Esophagus muscularis mucosa (tissue), 4 donors: ENCODE measurements around the gene TTC39B. TPM values are rescaled to one million over a fixed set of nuclear protein-coding genes. Genes with fewer than 3 reads are reported as not detected.

ENCODE experiments used
- DNase-seq: peaks from one replicate; pipeline ENCODE4 v3.0.0-alpha.2; 2017; ENCODE audit errors: extremely low spot score
- H3K27ac ChIP-seq, 4 donors: fragments of 200-600 bp; sonication (generic); replicated peaks in 1 of 4; 1 replicate in 3 of 4; 2 replicates in 1 of 4; pipeline ENCODE4 v1.5.1; 2016 to 2019; ENCODE audit warnings: mild to moderate bottlenecking in 1 of 4
- H3K27me3 ChIP-seq, 4 donors: fragments of 200-600 bp; sonication (generic); one replicate each; pipeline versions ENCODE4 v1.5.1 to v1.6.0; 2016 to 2019
- H3K36me3 ChIP-seq, 4 donors: fragments of 200-600 bp; sonication (generic); one replicate each; pipeline ENCODE4 v1.5.1; 2016 to 2019
- H3K4me1 ChIP-seq, 4 donors: fragments of 200-600 bp; sonication (generic); one replicate each; pipeline ENCODE4 v1.5.1; 2016 to 2019
- H3K4me3 ChIP-seq, 4 donors: fragments of 200-600 bp; sonication (generic); 1 replicate in 2 of 4; 2 replicates in 2 of 4; pipeline ENCODE4 v1.5.1; 2016 to 2019; ENCODE audit warnings: mild to moderate bottlenecking in 4 of 4, moderate library complexity in 1 of 4
- H3K9me3 ChIP-seq, 4 donors: fragments of 200-600 bp; sonication (generic); 1 replicate in 3 of 4; 2 replicates in 1 of 4; pipeline ENCODE4 v1.5.1; 2016 to 2019
- EP300 ChIP-seq: sonication (generic); formaldehyde crosslinking; IDR thresholded peaks from one replicate; pipeline ENCODE4 v1.6.1; 2017; ENCODE audit warnings: antibody characterized with exemption
- POLR2A ChIP-seq: fragments of 450-650 bp; IDR thresholded peaks from one replicate; pipeline ENCODE4 v1.6.1; 2017; ENCODE audit warnings: antibody characterized with exemption, moderate library complexity, mild to moderate bottlenecking, low read depth
- POLR2AphosphoS5 ChIP-seq, 2 donors: sonication (generic); formaldehyde crosslinking; IDR thresholded peaks; one replicate each; pipeline ENCODE4 v1.6.1; 2017; ENCODE audit warnings: antibody characterized with exemption in 2 of 2
- WGBS: methylation state at CpG from one replicate; pipeline ENCODE4 v1.1.5; 2018; 5-methylcytosine and 5-hydroxymethylcytosine counted together
- intact Hi-C: fragments of 100-400 bp; cut with DNase I; formaldehyde crosslinking; loops from one replicate; pipeline ENCODE4 v1.15.1; 2023
- total RNA-seq, 4 donors: library from RNA; depleted of rRNA; stranded (reverse); fragments of >200 nt; gene quantifications; one replicate each; pipeline versions ENCODE4 v1.1.0 to v1.2.1, GENCODE V29; 2016
- TF ChIP-seq, protein P1 (sequence below), 3 experiments: fragments of 200-600 bp in 2 of 3; fragments of 450-650 bp in 1 of 3; sonication (generic) in 2 of 3; IDR thresholded peaks; one replicate each; pipeline ENCODE4 v1.5.1; 2017 to 2019; ENCODE audit warnings: antibody characterized with exemption in 3 of 3, mild to moderate bottlenecking in 2 of 3, moderate library complexity in 1 of 3

Gene TTC39B
- total RNA-seq, 4 donors from 2014 or later = 8.3 to 13.4 (median 10.9) TPM

DNA sequence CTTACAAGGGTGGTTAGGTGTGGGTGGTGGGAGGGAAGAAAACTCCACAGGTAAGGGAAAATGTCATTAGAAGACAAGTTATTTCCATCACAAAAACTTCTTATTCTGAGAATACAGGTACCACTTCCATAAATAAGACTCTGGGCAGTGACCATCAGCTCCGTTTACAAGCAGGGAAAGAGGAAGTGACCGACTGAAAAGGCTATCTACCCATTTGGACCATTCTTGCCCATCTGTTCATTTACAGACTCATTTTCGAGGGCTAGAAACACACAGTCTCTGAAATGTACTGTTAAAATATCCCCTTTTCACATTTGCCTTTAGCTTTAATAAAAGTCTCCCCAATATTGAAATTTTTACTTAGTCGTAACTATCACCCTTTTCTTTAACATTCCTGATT is 79.5 kb downstream of the TTC39B start:
- peaks cover 0 to 3% (median 0%) of the 10 kb centered on the region in 4 donors for H3K4me1 ChIP-seq
- no peaks in the 10 kb centered on the region for H3K9me3 ChIP-seq
- TF ChIP-seq POLR2AphosphoS5 (IDR thresholded peaks at IDR 0.05) (no peak), EP300 (no peak), POLR2A (no peak)
- TF ChIP-seq, protein P1, sequence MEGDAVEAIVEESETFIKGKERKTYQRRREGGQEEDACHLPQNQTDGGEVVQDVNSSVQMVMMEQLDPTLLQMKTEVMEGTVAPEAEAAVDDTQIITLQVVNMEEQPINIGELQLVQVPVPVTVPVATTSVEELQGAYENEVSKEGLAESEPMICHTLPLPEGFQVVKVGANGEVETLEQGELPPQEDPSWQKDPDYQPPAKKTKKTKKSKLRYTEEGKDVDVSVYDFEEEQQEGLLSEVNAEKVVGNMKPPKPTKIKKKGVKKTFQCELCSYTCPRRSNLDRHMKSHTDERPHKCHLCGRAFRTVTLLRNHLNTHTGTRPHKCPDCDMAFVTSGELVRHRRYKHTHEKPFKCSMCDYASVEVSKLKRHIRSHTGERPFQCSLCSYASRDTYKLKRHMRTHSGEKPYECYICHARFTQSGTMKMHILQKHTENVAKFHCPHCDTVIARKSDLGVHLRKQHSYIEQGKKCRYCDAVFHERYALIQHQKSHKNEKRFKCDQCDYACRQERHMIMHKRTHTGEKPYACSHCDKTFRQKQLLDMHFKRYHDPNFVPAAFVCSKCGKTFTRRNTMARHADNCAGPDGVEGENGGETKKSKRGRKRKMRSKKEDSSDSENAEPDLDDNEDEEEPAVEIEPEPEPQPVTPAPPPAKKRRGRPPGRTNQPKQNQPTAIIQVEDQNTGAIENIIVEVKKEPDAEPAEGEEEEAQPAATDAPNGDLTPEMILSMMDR (IDR thresholded peaks at IDR 0.05) = no peak
- intact Hi-C loops = no loop called here
- WGBS = 99% methylated on average over 4 of the region's 4 CpGs
- H3K27ac ChIP-seq = no peak overlapping the region
- H3K4me3 ChIP-seq = no peak overlapping the region
- peaks cover 0 to 17% (median 0%) of the 10 kb centered on the region in 4 donors for H3K36me3 ChIP-seq
- no peaks in the 10 kb centered on the region for H3K27me3 ChIP-seq
- DNase-seq = no peak

DNA sequence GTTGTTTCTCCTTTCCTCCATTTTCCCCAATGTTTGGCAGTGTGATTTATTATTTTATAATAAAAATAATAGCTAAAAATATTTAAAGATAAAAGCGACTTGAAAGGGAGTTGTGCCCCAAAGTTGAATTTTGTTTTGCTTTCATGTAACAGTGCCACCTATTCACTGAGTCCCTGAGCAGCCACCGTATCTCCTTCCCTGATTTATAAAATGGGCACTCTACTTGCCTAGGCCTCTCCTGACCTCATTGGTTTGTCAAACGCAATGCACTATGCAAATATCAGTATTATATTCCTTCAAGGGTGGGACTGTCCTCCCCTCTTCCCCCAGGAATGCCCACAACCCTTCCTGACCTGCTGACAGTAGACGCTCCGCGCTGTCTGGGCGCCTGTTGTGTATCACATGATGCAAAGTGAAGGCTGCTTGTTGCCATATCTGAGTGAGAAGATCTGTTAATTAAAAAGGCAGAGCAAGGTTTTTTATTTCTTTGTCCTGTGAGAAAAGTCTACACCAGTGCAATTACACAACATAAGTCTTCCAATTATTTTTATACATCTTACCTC is 81.4 kb downstream of the TTC39B start:
- Histone ChIP-seq H3K27me3 (no peaks in the 10 kb centered on the region), H3K27ac (no peak overlapping the region), H3K9me3 (no peaks in the 10 kb centered on the region), H3K4me1 (peaks cover 0 to 3% (median 0%) of the 10 kb centered on the region in 4 donors), H3K4me3 (no peak overlapping the region), H3K36me3 (peaks cover 0 to 19% (median 0%) of the 10 kb centered on the region in 4 donors)
- intact Hi-C loops = no loop called here
- 90% methylated on average over 7 of the region's 7 CpGs for WGBS
- no peak for DNase-seq
- TF ChIP-seq POLR2A (no peak), EP300 (no peak)

DNA sequence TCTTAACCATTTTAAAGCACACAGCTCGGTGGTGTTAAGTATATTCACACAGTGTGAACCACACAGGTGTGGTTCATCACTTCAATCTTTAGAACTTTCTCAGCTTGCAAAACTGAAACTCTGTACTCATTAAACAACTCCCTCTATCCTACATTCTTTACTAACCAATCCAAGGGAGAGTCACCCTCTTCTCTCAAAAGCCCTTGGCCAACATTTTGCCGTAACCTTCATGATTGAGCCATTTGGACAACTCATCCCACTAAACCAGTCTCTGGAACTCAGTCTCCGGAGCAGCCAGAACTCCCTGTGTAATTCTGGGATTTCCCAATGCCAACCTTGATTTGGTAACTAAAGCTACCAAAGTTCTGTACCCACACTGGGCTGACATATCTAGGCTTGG is 84.7 kb downstream of the TTC39B start:
- Histone ChIP-seq H3K4me3 (no peak overlapping the region), H3K9me3 (no peaks in the 10 kb centered on the region), H3K27ac (no peak overlapping the region), H3K4me1 (no peaks in the 10 kb centered on the region), H3K36me3 (peaks cover 0 to 19% (median 1%) of the 10 kb centered on the region in 4 donors), H3K27me3 (no peaks in the 10 kb centered on the region)
- no peak for TF ChIP-seq POLR2A
- TF ChIP-seq POLR2AphosphoS5 (IDR thresholded peaks at IDR 0.05) = no peak
- no peak for TF ChIP-seq EP300
- TF ChIP-seq, protein P1 (IDR thresholded peaks at IDR 0.05) = no peak
- WGBS = 94% methylated on average over 3 of the region's 3 CpGs
- intact Hi-C loops = no loop called here
- DNase-seq = no peak

DNA sequence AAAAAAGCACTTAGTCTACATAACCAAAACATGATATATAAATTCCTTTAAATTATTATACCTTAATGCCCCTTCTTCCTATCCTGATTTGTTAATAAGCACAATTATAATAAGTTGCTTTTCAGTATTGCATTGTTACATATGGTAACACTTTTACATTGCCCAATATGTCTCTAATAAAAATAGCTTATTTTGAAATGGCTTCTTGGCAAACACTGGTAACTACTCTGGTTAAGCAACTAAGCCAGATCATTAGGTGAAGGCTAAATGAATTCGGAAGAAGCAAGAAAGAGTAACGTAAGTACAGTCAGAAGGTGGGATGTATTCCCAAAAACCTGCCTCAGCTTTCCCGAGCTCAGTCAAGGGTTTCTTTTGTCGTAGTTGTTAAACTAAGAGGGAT is 85.3 kb downstream of the TTC39B start:
- intact Hi-C loops = no loop called here
- 89% methylated on average over 4 of the region's 4 CpGs for WGBS
- TF ChIP-seq POLR2AphosphoS5 (IDR thresholded peaks at IDR 0.05) (no peak), POLR2A (no peak), EP300 (no peak)
- TF ChIP-seq, protein P1 (IDR thresholded peaks at IDR 0.05) = no peak
- Histone ChIP-seq H3K27me3 (no peaks in the 10 kb centered on the region), H3K36me3 (peaks cover 0 to 19% (median 2%) of the 10 kb centered on the region in 4 donors), H3K4me1 (no peaks in the 10 kb centered on the region), H3K4me3 (no peak overlapping the region), H3K9me3 (no peaks in the 10 kb centered on the region), H3K27ac (no peak overlapping the region)
- no peak for DNase-seq

DNA sequence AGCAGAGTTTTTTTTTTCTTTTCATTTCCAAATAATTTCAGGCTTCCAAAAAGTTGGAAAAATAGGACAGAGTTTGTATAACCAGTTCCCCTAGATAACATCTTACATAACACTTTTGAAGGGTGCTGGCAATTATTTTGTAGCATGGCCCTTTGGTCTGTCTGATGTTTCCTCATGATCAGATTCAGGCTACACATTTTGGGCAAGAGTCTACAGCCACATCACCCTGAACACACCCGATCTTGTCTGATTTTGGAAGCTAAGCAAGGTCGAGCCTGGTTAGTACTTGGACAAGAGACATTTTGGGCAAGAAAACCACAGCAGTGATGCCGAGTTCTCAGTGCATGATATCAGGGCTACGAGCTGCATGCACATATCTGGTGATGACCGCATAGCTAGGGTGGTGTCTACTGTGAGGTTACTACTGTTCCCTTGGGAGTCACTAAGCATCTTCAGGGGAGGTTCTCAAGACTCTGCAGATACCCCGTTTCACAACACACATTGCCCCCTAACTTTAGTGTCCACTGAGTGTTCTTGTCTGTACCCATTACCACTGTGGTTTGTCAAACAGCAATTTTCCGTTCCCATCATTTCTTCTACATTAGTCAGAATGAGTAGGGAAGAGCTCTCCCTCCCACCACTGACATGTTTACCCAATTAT is 86.2 kb downstream of the TTC39B start:
- intact Hi-C loops = no loop called here
- Histone ChIP-seq H3K4me3 (no peak overlapping the region), H3K27me3 (no peaks in the 10 kb centered on the region), H3K9me3 (no peaks in the 10 kb centered on the region), H3K27ac (no peak overlapping the region), H3K4me1 (no peaks in the 10 kb centered on the region), H3K36me3 (peaks cover 0 to 19% (median 2%) of the 10 kb centered on the region in 4 donors)
- TF ChIP-seq POLR2A = no peak
- TF ChIP-seq EP300 = no peak
- no peak for DNase-seq
- whole genome bisulfite sequencing = 78% methylated on average over 7 of the region's 7 CpGs
